DMS79 treated with DMSO at 0.1 percent for 48 hours (cell line): ENCODE results near the gene PLA2G10.
"Not testable (repeated sequence)": the region's sequence is repeated elsewhere in the genome, so short reads cannot be mapped to it uniquely, and the experiment has no call there.

Source experiments
- DNase-seq: peaks from one replicate; lab custom pipeline; 2025; lab: John Stamatoyannopoulos, UW

The PLA2G10 gene

DNA sequence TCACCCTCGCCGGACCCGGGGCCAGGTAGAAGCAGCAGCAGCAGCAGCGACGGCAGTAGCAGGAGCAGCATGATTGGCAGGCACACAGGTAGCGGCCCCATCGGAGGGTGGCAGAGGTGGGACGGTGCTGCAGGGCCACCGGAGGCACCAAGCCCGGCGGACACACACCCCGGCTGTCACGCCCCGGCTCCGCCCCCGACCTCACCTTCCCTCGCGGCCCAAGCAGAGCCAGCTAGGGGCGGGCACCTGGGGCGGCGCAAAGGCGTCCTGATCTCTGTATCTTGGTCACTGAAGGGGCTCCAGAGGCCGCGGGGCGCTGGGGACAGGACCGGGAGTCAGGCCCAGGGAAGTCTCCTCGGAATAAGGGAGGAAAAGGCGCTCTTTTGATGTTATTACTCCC, at the start of gene PLA2G10:
Gene PLA2G10, minus strand, starts transcription at position 180 of the 400 bp plus-strand sequence. Its CDS starts 79 bp downstream, at position 101.
- DNase-seq = not testable (repeated sequence)

- DNase-seq = not testable (repeated sequence)
These were observed 48.4 kb upstream of the PLA2G10 start, which contains the start of gene NPIPA2 for GRCh38 chr16:14742273-14743128. Gene NPIPA2, plus strand, starts transcription at chr16:14742533. Its CDS starts 5,533 bp downstream, at chr16:14748066.

DNA sequence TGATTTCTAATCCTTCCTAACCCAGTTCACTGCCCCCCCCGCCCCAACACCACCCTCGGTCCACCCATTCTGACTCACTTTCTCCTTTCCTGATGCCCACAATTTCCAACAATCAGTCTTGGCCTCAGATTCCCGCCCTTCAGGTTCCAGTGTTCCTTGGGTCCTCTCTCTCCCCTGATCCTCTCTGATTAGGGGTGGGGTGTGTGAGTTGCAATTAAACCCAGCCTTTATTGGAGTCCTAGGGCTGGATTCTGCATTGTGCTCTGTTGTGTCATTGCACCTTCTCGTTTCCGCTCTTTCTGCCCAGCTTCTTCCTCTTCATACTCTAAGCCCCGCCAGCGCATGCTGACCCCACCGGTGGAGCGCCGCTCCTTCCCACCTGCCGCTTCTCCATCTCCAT, 47.7 kb upstream of the PLA2G10 start:
- not testable (repeated sequence) for DNase-seq

DNA sequence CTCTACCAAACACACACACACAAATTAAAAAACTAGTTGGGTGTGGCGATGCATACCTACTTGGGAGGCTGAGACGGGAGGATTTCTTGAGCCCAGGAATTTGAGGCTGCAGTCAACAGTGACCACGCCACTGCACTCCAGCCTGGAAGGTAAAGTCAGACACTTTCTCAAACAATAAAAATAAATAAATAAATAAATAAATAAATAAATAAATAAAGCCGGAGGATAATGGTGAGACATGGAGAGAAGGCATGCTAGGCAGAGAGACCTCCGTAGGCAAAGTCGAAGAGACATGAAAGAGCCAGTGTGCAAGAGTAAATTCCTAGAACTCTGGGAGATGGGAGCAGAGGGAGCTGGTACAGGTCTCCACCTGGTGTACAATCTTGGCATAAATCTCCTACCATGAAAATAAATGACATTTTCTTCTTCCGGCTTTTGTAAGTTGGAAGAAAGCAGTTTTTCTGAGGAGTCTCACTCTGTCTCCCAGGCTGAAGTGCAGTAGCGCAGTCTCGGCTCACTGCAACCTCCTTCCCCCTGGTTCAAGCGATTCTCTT, 46.8 kb upstream of the PLA2G10 start:
- not testable (repeated sequence) for DNase-seq

GRCh38 chr16:14733233-14733632, 39.1 kb upstream of the PLA2G10 start:
- DNase-seq = not testable (repeated sequence)

DNA sequence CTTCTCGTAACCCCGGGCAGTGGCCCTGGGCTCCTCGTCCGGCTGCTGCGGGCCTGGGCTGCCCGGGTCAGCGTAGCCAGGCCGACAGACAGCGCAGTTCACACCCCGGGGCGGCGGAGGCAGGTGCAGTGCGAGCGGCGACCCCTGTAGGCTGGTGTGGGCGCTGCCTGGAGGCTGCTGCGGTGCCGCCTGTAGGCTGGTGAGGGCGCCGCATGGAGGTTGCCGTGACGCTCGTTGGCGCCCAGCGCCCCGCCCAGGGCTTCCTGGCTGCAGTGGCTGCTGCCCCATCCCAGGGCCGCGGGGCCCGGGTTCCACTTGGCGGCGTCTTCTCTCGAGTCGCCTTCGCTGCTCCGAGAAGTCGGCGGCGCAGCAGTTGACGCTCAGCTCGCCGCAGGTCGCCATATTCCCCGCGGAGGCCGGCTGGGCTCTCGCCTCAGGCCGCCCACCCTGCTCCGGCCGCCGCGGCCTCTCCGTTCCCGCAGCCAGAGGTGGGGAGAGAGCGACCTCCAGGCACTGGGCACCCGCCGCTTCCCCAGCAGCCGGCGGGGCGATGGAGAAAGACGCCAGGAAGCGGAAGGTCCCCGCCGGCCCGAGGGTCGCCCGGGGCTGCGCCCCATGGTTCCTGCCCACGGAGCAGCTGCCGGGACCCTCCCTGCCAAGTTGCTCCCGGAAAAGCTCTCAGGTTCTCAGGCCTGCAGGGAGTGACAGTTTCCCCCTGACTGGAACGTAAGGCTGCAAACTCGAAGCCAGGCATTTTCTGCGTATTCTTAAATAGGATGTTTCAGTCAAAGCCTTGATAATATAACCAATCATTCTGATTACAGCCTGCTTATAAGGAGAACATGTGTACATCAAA, 9.3 kb upstream of the PLA2G10 start, which contains the start of gene NPIPA3:
Gene NPIPA3, plus strand, starts transcription at position 256 of the 856 bp plus-strand sequence. CDS start 5,533 bp downstream, outside the sequence.
- DNase-seq = not testable (repeated sequence)

- DNase-seq = not testable (repeated sequence)
These were observed 8.6 kb upstream of the PLA2G10 start for GRCh38 chr16:14702672-14703071.

GRCh38 chr16:14701859-14702258, 7.8 kb upstream of the PLA2G10 start:
- DNase-seq = not testable (repeated sequence)

DNA sequence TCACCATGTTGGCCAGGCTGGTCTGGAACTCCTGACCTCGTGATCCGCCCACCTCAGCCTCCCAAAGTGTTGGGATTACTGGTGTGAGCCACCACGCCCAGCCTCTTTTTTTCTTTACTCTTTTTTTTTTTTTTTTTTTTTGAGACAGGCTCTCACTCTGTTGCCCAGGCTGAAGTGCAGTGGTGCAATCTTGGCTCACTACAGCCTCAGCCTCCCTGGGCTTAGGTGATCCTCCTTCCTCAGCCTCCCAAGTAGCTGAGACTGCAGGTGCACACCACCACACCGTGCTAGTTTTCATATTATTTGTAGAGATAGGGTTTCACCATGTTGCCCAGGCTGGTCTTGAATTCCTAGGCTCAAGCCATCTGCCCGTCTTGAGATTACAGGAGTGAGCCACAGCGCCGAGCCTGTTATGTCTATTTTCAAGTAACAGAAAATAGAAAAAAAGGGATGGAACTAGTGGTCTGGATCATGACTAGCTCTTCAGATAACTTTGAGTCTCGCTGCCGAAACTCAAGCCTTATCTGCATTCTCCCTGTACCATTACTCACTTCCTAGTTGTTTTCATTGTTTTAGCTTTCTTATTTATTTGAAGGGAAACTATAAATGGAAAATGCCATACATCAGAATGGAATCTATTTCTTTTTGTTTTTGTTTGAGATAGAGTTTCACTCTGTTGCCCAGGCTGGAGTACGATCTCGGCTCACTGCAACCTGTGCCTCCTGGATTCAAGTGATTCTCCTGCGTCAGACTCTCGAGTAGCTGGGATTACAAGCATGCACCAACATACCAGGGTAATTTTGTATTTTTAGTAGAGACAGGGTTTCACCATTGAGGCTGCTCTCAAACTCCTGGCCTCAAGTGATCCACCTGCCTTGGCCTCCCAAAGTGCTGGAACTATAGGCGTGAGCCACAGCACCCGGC, 8.0 kb downstream of the PLA2G10 start:
- not testable (repeated sequence) for DNase-seq

GRCh38 chr16:14682121-14682520, 12.0 kb downstream of the PLA2G10 start:
- DNase-seq = no peak

DNA sequence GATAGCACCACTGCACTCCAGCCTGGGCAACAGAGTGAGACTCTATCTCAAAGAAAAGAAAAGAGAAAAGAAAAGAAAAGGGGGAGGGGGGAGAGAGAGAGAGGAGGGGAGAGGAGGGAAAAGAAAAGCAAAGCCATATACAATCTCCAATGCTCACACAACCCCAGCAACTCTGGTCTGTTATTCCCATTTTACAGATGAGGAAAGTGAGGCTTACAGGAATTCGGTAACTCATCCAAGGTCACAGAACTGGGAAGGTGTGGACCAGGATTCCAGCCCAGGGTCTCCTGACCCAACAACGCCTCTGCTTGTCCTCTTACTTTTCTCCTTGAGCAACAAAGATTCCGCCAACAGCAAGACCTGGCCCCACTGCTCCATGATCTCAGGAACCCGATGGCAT, 13.0 kb downstream of the PLA2G10 start:
- DNase-seq = no peak

DNA sequence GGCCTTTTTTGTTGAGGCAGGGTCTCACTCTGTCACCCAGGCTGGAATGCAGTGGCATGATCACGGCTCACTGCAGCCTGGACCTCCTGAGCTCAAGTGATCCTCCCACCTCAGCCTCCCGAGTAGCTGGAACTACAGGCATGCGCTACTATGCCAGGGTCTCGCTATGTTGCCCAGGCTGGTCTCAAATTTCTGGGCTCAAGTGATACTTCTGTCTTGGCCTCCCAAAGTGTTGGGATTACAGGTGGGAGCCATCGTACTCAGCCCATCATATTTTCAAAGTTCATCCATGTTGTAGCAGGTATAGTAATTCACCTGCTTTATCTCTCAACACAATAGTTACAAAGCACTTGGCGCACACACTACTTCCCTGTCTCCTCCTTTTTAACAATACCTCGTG, 13.7 kb downstream of the PLA2G10 start:
- DNase-seq = not testable (repeated sequence)

DNA sequence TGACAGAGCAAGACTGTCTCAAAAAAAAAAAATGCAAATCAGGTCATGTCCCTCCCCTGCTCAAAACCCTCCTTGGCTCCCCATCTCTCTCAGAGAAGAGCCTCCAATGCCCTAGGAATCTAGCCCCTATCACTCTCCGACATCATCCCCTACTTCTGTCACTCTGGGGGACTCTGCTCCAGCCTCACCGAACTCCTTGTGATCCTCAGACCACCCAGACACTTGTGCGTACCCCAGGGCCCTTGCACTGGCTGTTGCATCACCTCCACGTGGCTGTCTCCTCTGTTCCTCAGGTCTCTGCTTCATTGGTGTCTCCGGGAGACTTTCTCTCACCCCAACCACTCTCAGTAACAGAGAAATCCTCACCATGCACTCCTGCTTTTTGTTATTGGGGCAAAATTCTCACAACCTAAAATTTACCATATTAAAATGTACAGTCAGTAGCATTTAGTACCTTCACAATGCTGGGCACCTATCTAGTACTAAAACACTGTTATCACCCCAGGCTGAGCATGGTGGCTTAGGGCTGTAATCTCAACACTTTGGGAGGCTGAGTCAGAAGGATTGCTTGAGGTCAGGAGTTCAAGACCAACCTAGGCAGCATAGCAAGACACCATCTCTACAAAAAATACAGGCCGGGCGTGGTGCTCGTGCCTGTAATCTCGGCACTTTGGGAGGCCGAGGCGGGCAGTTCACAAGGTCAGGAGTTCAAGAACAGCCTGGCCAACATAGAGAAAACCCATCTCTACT, 15.2 kb downstream of the PLA2G10 start:
- DNase-seq = no peak

- DNase-seq = no peak
These were observed 16.5 kb downstream of the PLA2G10 start for GRCh38 chr16:14677627-14678026.

DNA sequence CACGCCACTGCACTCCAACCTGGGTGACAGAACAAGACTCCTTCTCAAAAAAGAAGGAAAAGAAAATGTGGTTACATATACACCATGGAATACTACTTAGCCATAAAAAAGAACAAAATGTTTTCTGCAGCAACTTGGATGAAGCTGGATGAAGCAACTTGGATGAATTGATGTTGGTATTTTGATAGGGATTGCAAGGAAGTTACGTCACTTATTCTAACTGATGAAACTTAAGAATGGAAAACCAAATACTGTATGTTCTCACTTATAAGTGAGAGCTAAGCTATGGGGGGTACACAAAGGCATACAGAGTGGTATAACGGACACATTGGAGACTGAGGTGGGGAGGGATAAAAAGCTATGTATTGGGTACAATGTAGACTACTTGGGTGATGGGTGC, 17.5 kb downstream of the PLA2G10 start:
- no peak for DNase-seq

GRCh38 chr16:14672403-14672971, 21.6 kb downstream of the PLA2G10 start:
- DNase-seq = peak; percentile 51

GRCh38 chr16:14669776-14670175, 24.3 kb downstream of the PLA2G10 start:
- DNase-seq = no peak

- no peak for DNase-seq
These were observed 25.4 kb downstream of the PLA2G10 start for GRCh38 chr16:14668556-14669223.
